Subcutaneous adipose tissue (tissue), 4 donors: ENCODE data around the gene HES5. TPM values are rescaled to one million over a fixed set of nuclear protein-coding genes. Genes with fewer than 3 reads are reported as not detected.

Experiments used
- total RNA-seq, 4 donors: library from RNA; depleted of rRNA; stranded (reverse); fragments of >200 nt; gene quantifications; one replicate each; pipeline ENCODE4 v1.1.0, GENCODE V29; 2016
- TF ChIP-seq, protein P1 (sequence below): fragments of 450-650 bp; IDR thresholded peaks from one replicate; pipeline ENCODE4 v1.5.1; 2016; ENCODE audit warnings: low read depth, mild to moderate bottlenecking, control low read depth, antibody characterized with exemption, moderate library complexity

HES5 gene
- total RNA-seq, 4 donors from 2014 or later: 0.57 TPM; not detected in 3

DNA sequence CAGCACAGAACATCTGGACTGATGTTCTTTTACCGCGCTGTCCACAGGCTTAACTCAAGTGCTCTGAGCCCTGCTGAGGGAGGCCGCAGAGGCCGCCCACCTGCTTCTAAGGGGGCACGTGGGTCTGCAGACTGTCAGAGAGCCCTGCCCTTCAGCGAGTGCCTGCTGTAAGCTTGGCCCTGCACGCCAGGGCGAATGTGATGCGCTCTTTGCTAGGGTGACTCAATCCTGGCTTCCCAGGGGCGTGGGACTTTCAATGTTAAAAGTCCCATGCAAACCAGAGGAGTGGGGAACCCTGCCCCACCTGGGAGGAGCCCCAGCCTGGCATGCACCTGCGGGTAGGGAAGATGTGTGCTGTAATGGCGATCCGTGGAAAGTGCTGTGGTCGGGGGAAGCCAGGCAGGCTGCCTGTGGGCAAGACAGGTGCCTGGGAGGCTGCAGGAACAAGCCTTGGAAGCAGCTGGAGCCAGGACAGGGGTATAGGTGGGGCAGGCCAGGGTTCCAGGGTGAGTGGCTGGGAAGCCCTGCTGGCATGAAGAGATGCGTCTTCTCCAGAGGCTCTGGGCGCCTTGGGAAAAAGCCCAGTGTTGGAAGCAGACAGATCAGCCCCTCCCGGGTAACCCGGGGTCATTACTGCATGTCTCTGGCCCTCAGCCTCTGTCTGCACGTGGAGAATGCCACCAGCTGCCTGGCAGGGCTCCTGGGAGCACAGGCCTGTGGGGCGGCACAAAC is 3.1 kb downstream of the HES5 start:
- TF ChIP-seq, protein P1, sequence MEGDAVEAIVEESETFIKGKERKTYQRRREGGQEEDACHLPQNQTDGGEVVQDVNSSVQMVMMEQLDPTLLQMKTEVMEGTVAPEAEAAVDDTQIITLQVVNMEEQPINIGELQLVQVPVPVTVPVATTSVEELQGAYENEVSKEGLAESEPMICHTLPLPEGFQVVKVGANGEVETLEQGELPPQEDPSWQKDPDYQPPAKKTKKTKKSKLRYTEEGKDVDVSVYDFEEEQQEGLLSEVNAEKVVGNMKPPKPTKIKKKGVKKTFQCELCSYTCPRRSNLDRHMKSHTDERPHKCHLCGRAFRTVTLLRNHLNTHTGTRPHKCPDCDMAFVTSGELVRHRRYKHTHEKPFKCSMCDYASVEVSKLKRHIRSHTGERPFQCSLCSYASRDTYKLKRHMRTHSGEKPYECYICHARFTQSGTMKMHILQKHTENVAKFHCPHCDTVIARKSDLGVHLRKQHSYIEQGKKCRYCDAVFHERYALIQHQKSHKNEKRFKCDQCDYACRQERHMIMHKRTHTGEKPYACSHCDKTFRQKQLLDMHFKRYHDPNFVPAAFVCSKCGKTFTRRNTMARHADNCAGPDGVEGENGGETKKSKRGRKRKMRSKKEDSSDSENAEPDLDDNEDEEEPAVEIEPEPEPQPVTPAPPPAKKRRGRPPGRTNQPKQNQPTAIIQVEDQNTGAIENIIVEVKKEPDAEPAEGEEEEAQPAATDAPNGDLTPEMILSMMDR: no peak

DNA sequence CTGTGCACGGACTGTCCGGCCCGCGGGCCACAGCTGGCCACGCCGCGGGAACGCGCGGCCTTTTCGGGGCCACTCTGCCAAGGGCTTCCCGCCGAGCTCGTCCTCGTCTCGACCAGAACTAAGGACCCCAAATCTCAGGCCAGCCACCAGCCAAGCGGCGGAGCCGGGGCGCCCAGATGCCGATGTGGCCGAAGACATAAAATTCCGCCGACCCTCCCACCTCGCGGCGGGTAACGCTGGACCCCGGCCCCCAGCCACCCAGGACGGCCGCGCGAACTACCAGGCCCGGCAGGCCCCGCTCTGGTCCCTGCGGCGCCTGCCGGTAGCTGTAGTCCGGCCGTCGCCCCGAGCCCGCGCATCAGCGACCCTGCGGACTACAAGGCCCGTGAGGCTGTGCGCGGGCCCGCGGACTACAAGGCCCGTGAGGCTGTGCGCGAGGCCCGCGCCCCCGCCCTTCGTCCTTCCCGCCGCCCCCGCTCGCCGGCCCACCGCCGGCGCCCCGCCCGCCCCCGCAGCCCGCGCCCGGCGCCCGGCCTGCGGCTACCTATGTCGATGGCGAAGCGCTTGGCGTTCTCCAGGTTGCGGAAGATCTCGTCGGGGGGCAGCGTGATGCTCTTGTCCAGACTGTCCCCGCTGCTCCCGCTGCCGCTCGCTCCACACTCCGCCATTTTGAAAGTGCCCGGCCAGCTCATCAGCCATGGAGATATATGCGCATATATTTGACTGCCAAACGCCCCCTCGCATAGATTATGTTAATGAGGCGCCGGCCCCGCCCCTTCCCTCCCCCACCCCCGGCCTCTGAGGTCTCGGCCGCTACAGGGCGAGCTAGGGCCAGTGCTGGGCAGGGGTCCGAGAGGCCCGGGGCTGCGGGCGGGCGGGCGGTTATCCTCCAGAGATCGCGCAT is 3.9 kb downstream of the HES5 start, which contains the start of gene PANK4:
TSS of gene PANK4 (minus strand) at position 677 of the 904 bp plus-strand sequence. CDS start at position 668, 9 bp downstream.
- TF ChIP-seq, protein P1: no peak

DNA sequence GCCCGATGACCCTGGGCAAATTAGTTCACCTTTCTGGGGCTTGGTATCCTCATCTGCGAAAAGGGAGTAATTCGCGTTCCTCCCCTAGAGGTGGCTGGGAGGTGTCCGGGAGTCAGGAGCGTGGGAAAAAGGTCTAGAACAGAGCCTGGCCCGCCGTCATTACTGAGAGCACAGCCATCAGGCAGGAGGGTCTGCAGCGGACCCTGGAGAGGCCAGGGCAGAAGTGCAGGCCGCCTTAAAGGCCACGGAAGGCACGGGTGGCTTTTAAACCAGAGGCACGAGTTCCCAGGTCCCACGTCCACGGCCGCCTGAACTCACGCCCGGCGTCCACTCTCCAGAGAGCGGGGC is 4.5 kb downstream of the HES5 start:
- TF ChIP-seq, protein P1: no peak

DNA sequence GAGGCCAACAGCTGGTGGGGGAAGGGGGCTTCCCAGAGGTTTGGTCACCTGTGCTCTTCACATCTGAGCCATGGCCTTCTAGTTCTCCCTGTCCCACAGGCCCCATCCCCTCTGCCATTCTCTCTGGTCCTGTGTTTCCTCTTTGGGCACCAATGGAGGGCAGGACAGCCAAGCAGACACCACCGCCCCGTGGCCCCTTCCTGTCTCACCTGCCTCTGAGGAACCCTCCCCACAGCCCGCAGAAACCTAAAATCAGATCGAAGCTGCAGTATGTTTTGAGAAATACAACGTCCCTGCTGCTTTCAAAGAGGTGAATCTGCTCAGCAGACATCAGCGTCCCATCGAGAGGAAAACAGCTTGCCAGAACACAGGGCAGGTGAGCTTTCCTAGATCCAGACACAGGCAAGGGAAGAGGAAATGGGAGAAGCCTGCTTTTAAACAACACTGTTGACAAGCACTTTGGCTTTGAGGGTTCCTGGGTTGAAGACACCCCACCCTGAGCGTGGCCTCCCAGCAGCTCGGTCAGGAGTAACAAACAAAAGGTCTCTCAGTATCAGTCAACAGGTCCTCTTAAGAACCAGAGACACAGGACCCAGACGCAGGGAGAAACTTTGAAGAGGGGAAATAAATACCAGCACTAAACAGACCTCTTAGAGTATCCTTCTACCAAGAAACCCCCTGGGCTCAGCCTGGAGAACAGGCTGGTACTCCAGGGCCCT is 6.0 kb downstream of the HES5 start:
- TF ChIP-seq, protein P1: no peak

DNA sequence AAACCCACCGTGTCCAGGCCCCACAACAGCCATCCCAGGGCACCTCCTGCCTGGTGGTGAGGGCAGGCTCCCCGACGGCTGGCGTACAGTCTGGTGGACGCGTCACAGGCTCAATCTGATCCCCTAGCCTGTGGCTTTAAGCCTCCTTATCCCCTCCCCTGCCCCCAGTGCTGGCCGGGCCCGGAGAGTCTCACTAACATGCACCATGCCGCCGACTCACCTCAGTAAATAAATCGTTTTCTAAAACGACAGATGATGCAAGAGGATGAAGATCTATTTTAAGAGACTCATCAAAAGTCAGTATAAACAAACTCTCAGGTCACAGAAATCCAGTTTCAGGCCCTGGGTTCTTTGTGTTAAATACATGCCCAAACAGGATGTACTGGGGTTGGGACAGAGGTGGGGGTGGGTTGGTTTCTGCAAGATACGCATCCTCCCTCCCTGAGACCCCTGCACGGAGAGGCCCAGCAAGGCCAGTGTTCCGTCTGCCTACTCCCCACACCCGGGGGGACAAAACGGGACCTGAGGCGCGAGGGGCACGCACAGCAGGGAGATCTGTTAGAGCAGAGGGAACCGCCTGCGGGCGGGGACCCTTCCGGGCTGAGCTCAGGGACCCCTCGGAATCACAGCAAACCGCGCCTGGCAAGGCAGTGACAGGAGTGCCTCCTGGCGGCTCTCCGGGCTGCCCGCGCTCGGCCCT is 6.7 kb downstream of the HES5 start:
- TF ChIP-seq, protein P1: no peak

DNA sequence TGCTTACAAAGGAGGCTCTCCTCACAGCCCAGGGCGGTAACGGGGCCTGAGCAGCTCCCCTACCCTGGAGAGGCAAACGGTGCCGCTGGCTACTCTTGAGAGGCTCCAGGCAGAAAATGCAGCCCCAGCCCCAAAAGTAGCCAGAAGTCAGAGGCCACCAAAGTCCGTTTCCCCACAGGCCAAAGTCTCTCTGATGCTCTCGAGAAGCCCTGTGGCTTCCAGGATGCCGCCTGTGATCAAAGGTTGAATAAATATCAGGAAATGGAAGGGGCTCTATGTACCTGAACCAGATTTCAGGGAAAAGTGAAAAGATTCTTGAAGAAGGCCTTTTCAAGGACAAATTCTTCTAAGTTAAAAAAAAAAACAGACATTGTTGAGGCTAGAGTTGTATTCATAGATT is 7.8 kb downstream of the HES5 start:
- TF ChIP-seq, protein P1: no peak
